ENCODE results near the gene PLEKHG7.
A peak's percentile ranks its signal among the peaks of the same experiment; 100 is the strongest.
"Not testable (repeated sequence)": the region's sequence is repeated elsewhere in the genome, so short reads cannot be mapped to it uniquely, and the experiment has no call there.

PLEKHG7 gene

GRCh38 chr12:92784797-92785562 is 82.2 kb downstream of the PLEKHG7 start:
- TF ChIP-seq CTCF (conservative IDR thresholded peaks at IDR 0.05; ENCODE audit: control insufficient read depth, insufficient read depth, low read depth, low read length): peak; percentile 54
- no peak overlapping the region for H3K4me3 ChIP-seq (ENCODE audit: control insufficient read depth, low read depth, low read length)
- peak; percentile 81 for DNase-seq (ENCODE audit: low read depth)

- H3K4me3 ChIP-seq (ENCODE audit: control insufficient read depth, low read depth, low read length): no peak overlapping the region
- no peak for DNase-seq (ENCODE audit: low read depth)
- TF ChIP-seq CTCF (conservative IDR thresholded peaks at IDR 0.05; ENCODE audit: control insufficient read depth, insufficient read depth, low read depth, low read length): no peak
These were observed 82.8 kb downstream of the PLEKHG7 start for GRCh38 chr12:92785563-92785950.

- TF ChIP-seq CTCF (conservative IDR thresholded peaks at IDR 0.05; ENCODE audit: control insufficient read depth, insufficient read depth, low read depth, low read length): no peak
- DNase-seq (ENCODE audit: low read depth): peak; percentile 53
- no peak overlapping the region for H3K4me3 ChIP-seq (ENCODE audit: control insufficient read depth, low read depth, low read length)
These were observed 83.3 kb downstream of the PLEKHG7 start for GRCh38 chr12:92786045-92786444.

DNA sequence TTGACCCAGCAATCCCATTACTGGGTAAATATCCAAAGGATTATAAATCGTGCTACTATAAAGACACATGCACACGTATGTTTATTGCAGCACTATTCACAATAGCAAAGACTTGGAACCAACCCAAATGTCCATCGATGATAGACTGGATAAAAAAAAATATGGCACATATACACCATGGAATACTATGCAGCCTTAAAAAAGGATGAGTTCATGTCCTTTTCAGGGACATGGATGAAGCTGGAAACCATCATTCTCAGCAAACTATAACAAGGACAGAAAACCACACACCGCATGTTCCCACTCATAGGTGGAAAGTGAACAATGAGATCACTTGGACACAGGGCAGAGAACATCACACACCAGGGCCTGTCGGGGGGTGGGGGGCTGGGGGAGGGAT is 91.6 kb downstream of the PLEKHG7 start:
- DNase-seq (ENCODE audit: low read depth); H3K4me3 ChIP-seq (ENCODE audit: control insufficient read depth, low read depth, low read length): not testable (repeated sequence)

DNA sequence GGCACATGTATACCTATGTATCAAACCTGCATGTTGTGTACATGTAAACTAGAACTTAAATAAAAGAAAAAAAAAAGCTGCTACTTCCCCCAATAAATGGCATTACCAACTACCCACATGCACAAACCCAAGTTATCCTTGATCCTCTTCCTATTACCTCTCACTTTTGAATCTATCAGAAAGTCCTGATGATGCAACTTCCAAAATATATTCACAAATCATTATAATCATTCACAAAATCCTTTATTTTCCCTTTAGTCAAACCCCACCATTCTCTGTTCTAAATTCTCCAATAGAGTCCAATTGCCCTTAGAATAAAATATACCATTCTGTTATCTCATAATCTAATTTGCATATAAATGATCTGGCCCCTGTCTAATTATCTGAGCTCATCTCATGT is 92.0 kb downstream of the PLEKHG7 start:
- DNase-seq (ENCODE audit: low read depth): no peak

GRCh38 chr12:92796650-92797049 is 93.9 kb downstream of the PLEKHG7 start:
- no peak for TF ChIP-seq CTCF (conservative IDR thresholded peaks at IDR 0.05; ENCODE audit: control insufficient read depth, insufficient read depth, low read depth, low read length)
- no peak overlapping the region for H3K4me3 ChIP-seq (ENCODE audit: control insufficient read depth, low read depth, low read length)
- peak; percentile 26 for DNase-seq (ENCODE audit: low read depth)

More for the DNA sequence above, 92.0 kb downstream of the PLEKHG7 start:
- no peak for TF ChIP-seq CTCF (conservative IDR thresholded peaks at IDR 0.05; ENCODE audit: control insufficient read depth, insufficient read depth, low read depth, low read length)
- no peak overlapping the region for H3K4me3 ChIP-seq (ENCODE audit: control insufficient read depth, low read depth, low read length)

DNA sequence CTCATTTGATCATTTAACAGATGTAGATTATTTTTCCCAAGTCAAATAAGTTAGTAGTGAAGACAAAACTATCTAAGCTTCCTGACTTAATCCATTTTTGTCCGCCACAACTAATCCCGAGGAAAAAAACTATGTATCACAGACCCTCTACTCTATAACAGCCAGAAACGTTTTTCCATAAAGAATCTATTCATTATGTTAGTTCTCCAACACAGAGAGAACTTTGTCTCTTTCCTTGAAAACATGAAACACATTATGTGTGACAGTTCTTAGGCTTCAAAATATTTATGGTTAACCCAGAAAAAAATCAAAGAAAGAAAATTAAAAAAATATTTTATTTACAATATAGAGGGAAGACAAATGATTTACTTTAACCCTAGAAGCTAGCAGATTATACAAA is 100.1 kb downstream of the PLEKHG7 start:
- DNase-seq (ENCODE audit: low read depth): no peak
- no peak for TF ChIP-seq CTCF (conservative IDR thresholded peaks at IDR 0.05; ENCODE audit: control insufficient read depth, insufficient read depth, low read depth, low read length)
- no peak overlapping the region for H3K4me3 ChIP-seq (ENCODE audit: control insufficient read depth, low read depth, low read length)
